HG03439 (cell line): ENCODE data around the gene MARS2.
"Not testable (repeated sequence)": the region's sequence is repeated elsewhere in the genome, so short reads cannot be mapped to it uniquely, and the experiment has no call there.

Source experiments
- ATAC-seq: cut with Tn5 transposase; IDR thresholded peaks from one replicate; pipeline ENCODE4 v1.9.1; 2021; ENCODE audit warnings: mild to moderate bottlenecking, moderate library complexity; ENCODE audit not compliant: unreplicated experiment

The MARS2 gene

DNA sequence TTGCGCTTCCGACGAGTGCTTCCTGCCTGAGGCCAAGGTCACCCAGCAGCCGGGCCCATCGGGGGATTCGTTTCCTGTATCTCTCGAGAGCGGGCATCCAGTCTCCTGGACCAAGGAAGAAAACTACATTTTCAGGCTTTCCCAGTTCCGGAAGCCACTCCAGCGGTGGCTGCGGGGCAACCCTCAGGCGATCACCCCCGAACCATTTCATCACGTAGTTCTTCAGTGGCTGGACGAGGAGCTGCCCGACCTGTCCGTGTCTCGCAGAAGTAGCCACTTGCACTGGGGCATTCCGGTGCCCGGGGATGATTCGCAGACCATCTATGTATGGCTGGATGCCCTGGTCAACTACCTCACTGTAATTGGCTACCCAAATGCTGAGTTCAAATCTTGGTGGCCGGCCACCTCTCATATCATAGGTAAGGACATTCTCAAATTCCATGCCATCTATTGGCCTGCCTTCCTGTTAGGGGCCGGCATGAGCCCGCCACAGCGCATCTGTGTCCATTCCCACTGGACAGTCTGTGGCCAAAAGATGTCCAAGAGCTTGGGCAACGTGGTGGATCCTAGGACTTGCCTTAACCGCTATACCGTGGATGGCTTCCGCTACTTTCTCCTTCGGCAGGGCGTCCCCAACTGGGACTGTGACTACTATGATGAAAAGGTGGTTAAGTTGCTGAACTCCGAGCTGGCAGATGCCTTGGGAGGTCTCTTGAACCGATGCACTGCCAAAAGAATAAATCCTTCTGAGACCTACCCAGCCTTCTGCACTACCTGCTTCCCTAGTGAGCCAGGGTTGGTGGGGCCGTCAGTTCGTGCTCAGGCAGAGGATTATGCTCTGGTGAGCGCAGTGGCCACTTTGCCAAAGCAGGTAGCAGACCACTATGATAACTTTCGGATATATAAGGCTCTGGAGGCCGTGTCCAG is 1.0 kb downstream of the MARS2 start:
- peak; percentile 2 for ATAC-seq

DNA sequence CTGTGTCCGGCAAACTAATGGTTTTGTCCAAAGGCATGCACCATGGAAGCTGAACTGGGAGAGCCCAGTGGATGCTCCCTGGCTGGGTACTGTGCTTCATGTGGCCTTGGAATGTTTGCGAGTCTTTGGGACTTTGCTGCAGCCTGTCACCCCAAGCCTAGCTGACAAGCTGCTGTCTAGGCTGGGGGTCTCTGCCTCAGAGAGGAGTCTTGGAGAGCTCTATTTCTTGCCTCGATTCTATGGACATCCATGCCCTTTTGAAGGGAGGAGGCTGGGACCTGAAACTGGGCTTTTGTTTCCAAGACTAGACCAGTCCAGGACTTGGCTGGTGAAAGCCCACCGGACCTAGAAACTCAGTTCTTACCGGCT is 1.7 kb downstream of the MARS2 start:
- no peak for ATAC-seq

DNA sequence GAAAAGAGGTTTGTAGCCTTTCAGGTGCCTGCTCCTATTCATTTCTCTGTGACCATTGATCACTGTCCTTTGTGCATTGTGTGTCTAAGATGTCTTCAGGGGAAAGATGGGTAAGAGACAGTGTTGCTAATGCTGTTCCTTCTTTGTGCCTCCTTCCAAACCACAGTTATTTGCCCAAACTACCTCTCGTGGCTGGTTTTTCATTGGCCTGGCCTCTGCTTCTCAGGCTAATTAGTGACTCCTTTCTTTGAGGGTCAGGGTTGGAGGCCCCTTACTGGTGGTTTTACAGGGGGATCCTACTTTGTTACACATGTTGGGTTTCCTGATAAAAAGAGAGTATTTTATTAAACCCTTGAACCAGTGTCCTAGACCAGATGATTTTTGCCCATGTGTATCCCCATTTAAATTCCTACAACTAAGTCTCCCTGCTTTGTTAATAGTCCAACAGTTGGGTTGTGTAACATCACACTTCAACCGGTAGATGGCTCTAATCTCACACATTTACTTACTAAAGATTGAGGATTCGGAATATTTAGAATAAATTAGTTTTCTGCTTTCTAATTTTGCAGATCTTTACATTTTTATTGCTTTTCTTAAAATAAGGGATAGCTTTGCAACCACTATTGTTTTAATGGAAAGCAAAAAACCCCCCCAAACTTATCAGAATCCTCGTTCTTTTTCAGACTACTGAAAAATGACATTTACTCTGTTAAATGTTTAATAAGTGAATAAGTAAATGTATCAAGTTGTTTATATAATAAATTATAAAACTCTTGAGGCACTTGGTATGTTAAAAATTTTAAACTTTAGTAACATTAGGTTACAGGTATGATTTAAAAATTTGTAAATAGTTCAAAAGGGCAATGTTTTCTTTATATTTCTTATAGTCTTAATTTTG is 2.4 kb downstream of the MARS2 start:
- ATAC-seq = no peak

DNA sequence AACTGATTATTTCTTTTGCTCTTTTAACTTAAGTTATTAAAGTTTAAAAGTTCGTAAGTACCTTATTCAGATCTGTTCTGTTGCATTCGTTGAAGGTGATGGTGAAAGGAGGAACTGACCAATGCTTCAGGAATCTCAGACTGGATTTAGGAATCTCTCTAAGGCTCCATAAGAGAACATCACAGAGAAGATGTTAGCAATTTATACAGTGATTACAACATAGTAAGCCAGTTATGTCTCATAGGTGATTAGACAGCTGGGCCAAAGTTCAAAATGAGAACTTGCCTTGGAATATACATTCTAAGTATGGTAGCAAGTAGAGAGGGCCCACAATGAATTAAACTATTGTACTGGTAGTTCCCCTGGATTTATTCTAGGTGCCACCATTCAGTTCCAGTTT is 3.2 kb downstream of the MARS2 start:
- no peak for ATAC-seq

DNA sequence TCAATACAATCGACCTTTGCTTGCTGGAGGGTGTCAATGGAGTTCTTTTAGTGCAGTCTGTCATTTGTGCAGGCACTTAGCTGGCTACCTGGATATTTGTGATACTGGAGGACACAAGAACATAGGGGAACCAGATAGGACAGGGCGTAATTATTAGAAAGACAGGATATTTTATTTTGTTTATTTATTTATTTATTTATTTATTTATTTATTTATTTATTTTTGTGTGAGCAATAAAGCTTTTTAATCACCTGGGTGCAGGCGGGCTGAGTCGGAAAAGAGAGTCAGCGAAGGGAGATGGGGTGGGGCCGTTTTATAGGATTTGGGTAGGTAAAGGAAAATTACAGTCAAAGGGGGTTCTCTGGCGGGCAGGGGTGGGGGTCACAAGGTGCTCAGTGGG is 4.0 kb downstream of the MARS2 start:
- not testable (repeated sequence) for ATAC-seq

DNA sequence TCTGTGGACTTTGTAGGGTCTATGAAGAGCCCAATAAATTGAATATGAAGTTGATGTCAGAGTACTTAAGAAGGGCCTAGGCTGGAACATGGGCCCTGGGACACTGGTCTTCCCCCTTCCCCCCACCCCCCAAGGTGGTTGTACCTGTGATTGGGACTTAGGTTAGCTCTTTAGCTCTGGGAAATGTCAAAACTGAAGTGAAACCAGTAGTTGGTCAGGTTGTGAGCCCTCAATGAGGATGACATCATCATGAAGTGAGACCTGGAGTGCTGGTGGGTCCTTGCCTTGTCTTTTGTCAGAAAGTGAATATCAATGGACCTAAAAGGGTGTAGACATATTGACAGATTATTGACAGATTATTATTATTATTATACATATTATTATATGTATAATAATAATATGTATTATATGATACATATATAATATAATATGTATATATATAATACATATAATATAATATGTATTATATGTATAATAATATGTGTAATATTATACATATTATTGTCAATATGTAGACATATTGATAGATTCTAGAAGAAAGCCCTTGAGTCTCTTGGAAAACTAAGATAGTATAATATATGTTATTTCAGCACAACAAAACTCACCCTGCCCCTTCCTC is 5.4 kb downstream of the MARS2 start:
- peak; percentile 65 for ATAC-seq

DNA sequence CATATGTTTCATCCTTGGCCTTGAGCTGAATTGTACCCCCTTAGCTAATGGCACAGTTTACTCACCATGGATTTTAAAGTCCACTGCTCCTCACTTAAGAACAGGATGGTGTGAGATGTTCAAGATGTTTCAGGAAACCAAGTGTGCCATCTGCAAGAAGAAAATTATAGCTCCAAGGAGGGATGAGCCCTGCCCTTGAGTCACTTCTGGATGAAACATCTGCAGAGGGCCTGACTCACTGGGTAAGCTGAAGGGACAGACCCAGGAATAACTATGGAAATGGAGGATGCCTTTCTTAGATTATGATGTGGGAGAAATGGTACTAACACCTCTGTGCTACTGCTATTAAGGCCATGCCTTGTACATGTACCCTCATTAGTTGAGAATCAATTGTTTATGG is 6.4 kb downstream of the MARS2 start:
- ATAC-seq = no peak

DNA sequence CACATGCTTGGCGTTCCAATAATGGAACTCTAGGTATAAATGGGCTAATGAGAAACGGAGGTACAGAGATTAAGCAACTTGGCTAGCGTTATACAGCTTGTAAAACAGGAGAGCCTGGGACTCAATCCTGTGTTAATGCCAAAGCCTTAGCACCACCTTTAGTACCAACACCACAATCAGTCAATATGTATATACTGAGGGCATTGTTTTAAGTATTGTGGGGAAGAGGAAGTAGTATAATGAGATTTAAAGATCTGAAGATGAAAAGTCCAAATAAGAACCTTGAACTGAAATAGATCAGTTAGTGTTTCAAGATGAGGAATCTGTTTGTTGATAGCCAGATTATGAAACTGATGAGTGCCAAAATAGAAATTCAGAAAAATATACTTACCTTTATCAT is 8.1 kb downstream of the MARS2 start:
- ATAC-seq = no peak

DNA sequence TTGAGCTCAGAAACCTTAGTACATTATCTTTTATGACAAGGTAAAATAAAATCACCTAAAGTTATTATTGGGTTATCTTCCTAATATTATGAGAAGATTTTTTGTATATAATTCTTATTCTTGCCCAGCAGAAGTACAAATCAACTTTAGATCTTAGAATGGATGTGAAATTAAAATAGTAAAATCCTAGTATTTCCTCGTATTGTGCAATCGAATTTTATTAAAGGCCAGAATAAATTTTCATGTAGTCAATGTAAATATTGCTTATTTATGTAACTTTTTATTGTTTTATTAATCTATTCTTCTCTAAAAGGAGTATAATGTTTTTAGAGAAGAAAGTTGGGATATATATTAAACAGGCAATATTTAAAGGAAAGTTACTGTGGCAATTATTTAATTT is 12.7 kb downstream of the MARS2 start:
- ATAC-seq = no peak

DNA sequence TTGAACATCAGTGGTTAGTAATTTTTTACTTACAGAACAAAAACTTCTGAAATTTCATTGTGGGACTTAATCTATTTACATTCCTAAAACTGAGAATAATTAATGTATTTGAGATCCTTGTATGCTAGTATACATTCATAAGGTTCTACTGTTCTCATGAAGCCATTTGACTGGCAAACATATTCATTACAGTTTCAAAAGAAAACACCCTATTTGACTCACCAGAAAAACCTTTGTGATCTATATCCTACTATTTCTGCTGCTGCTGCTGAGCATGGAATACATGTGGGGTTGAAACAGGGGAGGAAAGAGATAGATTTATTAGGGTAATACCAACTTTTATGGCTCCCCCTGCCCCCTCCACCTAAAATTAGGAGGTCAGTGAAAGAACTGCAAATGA is 21.8 kb downstream of the MARS2 start:
- ATAC-seq = no peak

DNA sequence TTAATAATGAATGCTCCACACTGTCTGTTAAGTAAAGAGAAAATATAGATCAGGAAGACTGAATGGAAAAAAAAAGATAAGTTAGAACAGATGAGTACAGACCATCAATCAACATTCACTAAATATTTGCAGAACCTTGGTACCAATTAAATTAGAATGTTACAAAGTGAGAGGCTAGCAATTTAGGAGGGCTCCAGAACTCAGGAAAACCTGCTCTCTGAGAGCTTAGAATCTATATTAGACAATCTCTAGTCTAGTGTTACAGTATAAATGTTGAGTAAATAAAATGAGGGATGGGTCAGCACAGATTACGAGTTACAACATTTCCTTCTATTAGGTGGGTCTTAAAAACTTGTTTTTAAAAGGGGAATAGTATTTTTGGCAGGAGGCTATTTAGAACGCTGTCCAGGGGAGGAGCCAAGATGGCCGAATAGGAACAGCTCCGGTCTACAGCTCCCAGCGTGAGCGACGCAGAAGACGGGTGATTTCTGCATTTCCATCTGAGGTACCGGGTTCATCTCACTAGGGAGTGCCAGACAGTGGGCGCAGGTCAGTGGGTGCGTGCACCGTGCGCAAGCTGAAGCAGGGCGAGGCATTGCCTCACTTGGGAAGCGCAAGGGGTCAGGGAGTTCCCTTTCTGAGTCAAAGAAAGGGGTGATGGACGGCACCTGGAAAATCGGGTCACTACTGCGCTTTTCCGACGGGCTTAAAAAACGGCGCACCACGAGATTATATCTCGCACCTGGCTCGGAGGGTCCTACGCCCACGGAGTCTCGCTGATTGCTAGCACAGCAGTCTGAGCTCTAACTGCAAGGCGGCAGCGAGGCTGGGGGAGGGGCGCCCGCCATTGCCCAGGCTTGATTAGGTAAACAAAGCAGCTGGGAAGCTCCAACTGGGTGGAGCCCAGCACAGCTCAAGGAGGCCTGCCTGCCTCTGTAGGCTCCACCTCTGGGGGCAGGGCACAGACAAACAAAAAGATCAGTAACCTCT is 23.7 kb downstream of the MARS2 start:
- ATAC-seq = not testable (repeated sequence)

DNA sequence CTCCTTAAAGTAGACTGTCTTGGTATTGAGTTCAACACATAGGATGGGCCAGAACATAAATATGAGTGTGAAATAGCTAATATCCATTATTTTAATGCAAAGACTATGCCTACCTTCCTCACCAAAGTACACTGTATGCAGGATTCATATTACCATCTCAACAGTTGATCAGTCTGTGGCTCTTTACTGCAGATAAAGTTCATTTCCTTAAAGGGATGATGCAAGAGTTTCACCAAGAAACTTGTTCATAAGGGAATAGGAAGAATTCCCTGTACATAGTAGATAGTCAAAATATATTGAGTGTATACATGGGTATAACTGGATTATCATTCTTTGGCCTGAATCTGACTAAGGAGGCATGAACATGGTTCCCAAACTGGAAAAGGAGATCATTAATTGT is 35.0 kb downstream of the MARS2 start:
- no peak for ATAC-seq
